ENCODE results near the gene PIP.
"Not testable (repeated sequence)": the region's sequence is repeated elsewhere in the genome, so short reads cannot be mapped to it uniquely, and the experiment has no call there.

PIP gene, protein sequence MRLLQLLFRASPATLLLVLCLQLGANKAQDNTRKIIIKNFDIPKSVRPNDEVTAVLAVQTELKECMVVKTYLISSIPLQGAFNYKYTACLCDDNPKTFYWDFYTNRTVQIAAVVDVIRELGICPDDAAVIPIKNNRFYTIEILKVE

DNA sequence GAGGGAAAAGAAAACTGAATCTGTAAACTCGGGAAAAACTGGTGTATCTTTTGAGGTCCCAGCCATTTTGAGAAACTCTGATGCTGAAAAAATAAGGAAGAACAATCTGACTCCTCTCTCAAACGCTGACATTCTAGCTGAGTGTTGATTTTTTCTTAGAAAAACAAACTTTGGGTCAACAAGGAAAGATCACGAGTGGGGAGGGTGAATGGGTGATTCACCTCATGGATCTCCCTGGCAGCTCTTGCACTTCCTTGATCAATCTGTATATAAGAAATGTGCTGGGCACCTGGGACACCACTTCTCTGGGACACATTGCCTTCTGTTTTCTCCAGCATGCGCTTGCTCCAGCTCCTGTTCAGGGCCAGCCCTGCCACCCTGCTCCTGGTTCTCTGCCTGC is at the start of gene PIP:
Gene PIP, plus strand, starts transcription at position 297 of the 400 bp plus-strand sequence. Its CDS starts 40 bp downstream, at position 337.
- no peak for DNase-seq

DNA sequence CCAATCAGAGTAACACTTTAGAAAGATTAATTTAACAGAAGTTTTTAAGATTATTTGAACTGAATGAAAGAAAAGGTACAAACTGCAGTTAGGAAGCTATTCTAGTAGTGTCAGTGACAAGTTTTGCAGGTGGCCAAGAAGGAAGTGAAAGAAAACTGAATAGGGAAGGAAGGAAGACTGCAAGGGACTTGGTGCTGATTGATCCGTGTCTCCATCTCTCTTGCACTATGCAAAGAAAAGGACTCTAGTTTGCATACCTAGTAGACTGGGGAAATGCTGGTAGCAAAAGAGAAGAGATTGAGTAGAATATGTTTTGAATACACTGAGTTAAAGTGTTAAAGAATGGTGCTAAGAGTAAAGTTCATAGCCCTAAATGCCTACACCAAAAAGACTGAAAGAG is 46.8 kb upstream of the PIP start:
- no peak for DNase-seq

DNA sequence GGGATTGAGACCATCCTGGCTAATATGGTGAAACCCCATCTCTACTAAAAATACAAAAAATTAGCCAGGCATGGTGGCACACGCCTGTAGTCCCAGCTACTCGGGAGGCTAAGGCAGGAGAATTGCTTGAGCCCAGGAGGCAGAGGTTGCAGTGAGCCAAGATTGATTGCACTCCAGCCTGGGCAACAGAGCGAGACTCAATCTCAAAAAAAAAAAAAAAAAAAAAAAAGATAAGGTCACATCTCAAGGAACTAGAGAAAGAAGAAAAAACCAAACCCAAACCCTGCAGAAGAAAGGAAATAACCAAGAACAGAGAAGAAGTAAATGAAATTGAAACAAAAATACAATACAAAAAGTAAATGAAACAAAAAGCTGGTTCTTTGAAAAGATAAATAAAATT is 46.3 kb upstream of the PIP start:
- not testable (repeated sequence) for DNase-seq

DNA sequence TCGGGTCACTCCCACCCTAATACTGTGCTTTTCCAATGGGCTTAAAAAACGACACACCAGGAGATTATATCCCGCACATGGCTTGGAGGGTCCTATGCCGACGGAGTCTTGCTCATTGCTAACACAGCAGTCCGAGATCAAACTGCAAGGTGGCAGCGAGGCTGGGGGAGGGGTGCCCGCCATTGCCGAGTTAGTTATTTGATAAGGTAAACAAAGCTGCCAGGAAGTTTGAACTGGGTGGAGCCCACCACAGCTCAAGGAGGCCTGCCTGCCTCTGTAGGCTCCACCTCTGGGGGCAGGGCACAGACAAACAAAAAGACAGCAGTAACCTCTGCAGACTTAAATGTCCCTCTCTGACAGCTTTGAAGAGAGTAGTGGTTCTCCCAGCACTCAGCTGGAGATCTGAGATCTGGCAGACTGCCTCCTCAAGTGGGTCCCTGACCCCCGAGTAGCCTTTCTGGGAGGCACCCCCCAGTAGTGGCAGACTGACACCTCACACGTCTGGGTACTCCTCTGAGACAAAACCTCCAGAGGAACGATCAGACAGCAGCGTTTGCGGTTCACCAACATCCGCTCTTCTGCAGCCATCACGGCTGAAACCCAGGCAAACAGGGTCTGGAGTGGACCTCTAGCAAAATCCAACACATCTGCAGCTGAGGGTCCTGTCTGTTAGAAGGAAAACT is 43.2 kb upstream of the PIP start:
- DNase-seq: not testable (repeated sequence)

DNA sequence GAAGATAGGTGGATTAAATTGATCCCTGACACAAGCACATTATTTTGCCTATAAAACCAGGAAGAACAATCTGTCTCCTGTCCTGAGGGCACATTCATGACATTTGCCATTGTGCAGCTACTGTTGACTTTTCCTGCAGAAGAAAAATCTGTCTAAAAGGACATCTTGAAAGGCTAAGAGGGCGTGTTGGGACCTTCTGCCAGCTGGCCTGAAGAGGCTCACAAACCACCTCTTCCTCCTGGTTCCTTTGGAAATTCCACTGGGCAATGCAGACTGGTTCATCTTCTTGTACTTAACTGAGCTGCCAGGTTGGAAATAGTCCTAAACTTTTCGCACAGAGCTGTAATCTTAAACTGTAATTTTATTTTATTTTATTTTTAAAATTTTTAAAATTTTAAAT is 35.7 kb upstream of the PIP start:
- DNase-seq: no peak

DNA sequence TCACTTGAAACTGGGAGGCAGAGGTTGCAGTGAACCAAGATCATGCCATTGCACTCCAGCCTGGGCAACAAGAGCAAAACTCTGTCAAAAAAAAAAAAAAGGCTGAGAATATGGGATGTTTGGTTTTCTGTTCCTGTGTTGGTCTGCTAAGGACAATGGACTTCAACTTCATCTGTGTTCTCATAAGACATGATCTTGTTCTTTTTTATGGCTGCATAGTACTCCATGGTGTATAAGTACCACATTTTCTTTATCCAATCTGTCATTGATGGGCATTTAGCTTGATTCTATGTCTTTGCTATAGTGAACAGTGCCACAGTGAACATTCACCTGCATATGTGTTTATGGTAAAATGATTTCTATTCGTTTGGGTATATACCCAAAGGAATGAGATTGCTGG is 32.3 kb upstream of the PIP start:
- not testable (repeated sequence) for DNase-seq

DNA sequence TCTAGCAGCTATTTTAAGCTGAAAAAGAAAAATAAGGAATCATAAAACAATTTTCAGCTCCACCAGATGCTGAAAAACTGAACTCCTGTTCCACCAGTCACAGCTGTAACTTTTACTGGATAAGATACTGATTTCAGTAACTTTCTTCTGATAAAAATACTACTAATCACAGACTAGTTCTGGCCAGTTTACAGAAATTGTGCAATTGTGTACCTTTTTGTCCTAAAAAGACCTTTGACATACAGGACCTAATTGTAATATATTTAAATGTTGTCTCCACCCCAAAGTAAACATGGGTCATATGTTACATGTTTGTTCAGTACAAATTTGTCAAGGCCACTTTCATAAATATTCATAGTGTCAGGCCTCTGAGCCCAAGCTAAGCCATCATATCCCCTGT is 27.1 kb upstream of the PIP start:
- DNase-seq: no peak

DNA sequence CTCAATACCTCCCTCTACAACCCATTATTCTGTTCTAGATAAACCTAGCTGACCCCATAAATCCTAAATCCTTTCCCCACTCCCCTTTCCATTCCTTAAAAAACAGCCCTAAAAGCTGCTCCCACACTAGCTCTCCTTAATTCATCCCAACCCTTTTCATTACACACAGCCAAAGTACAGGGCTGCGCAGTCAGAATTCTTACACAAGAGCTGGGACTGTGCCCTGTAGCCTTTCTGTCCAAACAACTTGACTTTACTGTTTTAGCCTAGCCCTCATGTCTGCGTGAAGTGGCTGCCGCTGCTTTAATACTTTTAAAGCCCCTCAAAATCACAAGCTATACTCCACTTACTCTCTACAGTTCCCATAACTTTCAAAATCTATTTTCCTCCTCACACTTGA is 23.9 kb upstream of the PIP start:
- DNase-seq: not testable (repeated sequence)

DNA sequence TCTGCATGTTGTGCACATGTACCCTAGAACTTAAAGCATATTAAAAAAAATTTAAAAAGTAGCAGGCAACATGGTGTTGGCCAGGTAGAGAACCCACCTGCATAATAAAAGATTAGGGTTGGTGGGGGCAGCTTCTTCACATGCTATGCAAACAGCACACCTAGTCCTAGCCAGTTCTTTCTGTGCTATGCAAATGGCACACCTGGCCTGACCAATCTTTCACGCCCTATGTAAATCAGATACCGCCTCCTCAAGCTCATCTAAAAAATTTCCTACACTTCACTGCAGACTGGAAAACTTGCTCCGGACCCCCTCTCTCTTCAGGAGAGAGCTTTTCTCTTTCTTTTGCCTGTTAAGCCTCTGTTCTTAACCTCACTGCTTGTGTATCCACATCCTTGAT is 14.5 kb upstream of the PIP start:
- no peak for DNase-seq

DNA sequence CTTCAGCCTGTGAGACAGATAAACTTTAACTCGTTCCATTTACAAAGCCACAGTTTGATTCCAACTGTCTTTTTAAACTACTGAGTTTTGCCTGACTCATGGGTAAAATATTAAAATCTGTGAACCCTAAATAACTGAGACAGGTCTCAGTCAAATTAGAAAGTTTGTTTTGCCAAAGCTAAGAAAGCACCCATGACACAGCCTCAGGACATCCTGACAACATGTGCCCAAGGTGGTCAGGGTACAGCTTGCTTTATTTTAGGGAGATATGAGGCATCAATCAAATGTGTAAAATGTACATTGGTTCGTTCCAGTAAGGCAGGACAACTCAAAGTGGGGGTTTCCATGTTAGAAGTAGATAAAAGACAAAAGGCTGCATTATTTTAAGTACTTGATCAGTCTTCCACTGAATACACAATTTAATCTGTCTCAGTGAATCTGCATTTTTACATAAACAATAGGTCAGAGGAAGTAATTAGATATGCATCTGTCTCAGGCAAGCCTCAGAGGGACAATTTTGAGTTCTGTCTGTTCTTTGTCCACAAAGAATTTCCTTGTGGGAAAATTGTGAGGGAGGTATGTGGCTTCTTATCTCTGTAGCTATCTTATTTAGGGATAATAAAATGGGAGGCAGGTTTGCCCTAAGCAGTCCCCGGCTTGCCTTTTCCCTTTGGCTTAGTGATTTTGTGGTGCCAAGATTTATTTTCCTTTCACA is 11.0 kb upstream of the PIP start:
- DNase-seq: no peak

DNA sequence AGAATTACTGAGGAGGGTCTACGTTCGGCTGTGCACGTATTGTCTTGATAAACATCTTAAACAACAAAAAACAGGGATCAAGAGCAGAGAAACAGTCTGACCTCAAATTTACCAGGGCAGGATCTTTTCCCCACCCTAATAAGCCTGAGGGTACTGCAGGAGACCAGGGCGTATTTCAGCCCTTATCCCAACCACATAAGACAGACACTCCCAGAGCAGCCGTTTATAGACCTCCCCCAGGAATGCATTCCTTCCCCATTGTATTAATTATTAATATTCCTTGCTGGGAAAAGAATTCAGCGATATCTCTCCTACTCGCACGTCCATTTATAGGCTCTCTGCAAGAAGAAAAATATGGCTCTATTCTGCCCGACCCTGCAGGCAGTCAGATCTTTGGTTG is 8.6 kb upstream of the PIP start:
- DNase-seq: not testable (repeated sequence)

DNA sequence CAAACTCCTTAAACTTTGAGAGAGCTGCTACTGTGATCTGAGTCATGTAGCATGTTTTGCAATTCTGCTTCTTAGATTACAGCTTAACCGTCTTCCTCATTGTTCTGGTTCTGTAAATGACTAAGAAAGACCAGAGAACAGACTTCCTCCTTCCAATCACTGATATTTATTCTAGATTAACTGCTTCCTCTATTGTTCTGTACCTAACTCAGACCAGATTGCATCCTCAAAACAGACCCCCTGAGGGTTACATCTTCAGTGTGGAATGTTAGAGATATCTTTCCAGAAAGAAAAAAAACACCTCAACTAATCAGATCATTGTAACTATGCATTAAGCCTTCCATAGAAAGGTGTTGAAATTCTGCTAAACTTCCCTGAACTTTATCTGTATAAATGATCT is 5.7 kb upstream of the PIP start:
- DNase-seq: no peak

DNA sequence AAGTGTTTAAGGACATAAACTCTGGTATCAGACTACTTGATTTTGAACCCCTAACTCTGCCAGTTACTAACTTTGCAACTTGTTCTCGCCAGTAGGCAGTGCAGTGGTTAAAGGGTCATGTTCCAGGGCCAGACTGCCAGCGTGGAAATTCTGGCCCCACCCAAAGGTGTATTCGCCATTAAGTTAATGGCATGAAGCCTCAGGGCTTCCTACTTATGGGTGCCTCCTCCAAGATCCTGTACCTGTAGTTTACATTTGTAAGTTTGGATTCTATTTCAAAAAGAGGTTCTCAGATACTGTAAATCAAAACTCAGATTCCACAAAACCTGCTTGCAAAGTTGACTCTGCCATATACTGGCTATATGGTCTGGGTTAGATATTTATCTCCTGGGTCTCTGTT is 2.8 kb upstream of the PIP start:
- DNase-seq: no peak

DNA sequence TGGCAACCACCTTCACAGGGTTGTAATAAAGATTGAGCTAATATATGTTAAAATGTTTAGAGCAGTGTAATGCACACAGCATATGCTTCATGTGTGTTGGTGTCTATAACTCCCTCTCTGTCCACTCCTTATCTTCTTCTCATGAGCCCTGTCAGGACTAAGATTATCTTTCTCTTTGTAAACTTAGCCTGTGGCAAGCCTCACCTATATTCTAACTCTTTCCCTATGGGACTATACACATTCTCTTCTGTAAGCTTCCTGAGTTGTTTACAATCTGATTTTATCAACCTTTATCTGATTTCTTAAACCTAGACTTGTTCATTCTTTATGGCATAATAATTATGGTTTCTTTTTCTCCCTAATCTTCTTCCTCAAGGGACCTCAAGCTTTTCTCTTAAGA is 2.4 kb upstream of the PIP start:
- DNase-seq: no peak

DNA sequence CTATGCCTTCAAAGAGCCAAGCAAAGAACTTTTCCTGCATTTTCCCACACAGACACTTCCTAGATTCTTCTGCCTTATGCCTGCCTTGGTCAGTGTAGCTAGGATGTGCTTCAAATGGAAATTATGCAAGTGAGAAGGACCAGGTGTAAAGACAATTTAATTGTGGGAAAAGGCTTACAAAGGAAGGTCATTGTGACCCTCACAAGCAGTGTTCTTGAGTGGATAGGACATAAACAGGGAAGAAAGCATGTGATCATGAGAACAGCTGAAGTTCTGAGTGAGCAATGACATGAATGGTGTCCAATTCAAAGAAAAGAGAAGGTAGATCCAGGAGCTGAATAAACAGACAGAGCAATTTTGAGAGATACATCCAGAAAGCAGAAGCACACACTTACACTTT is 1.3 kb upstream of the PIP start:
- DNase-seq: no peak

DNA sequence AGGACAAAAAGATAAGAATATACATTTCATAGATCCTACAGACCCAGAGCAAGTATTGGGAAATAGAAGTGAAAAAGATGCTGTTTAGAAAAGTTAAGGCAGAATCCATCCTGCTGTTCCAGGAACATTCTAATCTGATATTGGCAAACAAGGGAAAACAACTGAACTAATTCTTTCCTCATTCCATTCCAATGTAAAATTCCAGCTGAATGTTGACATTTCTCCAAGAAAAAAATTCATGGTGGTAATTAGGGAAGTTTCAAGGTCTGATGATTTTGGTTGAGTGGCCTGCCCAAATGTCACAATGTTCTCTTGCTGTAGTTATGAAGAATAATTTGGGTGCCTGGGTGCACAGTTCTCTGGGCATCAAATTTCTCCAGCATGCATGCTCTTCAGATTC is 15.2 kb downstream of the PIP start:
- DNase-seq: no peak

DNA sequence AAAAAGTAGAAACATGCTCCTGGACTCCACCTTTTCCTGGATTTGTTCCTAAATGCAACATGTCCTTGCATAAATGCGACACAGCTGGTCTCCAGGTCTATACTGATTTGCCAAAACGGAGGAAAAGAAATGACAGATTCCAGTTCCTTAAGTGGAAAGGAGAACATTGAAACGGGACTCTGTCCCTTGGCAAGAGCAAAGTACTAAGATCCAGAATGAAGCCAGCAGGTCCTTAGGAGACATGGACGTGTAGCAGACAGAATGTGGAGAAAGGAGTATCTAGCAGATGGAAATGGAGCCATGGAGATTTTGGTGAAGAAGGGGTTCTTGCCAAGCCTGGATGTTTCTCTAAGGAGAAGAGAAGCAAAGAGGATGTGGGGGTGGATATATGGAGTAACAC is 16.2 kb downstream of the PIP start:
- no peak for DNase-seq

DNA sequence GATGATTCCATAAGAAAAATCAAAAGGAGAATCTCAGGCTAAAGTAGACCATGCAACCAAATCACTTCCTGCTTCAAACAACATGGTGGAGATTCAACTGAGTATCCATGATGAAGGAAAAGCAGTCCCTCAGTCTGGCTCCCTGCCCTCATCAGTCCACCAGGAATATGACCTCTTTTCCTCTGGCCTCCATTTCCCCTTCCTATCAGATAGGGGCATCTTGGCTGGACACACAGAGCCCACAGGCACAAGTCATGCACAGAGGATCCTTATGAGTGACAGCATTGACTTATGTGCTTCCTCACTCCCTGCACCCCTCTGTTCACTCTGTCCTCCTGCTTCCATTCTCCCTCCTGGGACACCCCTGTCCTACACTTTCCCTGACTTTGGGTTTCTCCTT is 16.8 kb downstream of the PIP start:
- no peak for DNase-seq

DNA sequence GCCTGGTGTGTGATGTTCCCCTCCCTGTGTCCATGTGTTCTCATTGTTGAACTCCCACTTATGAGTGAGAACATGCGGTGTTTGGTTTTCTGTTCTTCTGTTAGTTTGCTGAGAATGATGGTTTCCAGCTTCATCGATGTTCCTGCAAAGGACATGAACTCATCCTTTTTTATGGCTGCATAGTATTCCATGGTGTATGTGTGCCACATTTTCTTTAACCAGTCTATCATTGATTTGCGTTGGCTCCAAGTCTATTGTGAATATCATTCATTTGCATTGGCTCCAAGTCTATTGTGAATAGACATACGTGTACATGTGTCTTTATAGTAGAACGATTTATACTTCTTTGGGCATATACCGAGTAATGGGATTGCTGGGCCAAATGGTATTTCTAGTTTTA is 18.8 kb downstream of the PIP start:
- DNase-seq: not testable (repeated sequence)

DNA sequence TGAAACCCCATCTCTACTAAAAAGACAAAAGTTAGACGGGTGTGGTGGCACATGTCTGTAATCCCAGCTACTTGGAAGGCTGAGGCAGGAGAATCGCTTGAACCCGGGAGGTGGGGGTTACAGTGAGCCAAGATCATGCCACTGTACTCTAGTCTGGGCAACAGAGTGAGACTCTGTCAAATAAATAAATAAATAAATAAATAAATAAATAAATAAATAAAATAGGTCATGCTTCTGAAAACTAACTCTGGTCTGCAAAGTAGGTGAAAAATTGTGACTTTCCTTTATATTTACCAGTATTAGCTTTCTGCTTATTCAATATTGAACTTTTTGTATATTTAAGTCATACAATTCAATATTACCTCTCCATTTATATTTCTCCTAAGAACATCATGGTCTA is 26.7 kb downstream of the PIP start:
- DNase-seq: not testable (repeated sequence)

DNA sequence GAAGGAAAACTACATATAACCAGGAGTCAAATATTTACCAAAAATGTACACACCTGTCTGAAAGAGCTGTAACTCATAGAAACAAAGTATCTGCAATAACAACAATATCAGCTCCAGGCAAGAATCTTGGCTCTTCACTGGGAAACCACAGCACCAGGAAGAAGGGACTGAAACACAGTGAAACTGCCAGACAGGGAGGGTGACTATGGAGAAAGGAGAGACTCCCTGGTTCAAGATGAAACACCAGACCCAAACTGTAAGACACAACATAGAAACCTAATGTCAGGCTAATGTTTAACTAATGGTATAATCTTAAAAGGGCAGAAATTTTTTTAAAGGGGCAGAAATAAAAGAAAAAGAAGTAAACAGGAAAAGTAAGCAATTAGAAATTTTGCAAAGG is 39.8 kb downstream of the PIP start:
- DNase-seq: no peak

DNA sequence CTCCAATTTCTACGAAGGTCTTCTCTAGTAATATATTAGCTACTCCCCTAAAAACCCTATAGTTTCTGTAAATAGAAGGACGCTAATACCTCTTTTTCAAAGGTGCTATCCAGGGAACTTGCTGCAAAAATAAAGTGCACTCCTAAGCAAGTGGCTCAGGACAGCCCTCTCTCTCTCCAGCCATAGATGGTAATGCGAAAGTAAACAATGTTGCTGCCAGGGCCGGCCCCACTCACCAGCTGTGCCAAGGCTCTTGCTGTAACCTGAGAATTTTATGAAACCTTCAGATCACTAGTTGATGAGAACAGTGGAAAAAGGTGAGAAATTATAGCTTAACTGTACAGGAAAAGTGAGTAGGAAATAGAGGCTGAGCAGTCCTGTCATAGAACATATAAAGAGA is 40.5 kb downstream of the PIP start:
- peak in 1 of 2 experiments; percentile 15 for DNase-seq

DNA sequence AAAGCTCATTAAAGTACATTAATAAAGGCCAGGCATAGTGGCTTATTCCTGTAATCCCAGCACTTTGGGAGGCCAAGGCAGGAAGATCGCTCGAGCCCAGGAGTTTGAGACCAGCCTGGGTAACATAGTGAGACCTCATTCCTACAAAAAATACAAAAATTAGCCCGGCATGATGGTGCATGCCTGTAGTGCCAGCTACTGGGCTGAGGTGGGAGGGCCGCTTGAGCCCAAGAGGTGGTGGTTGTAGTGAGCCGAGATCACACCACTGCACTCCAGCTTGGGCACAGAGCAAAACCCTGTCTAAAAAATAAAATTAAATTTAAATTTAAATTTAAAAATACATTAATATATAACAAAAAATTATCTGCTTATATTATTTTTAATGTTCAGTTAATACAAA is 44.3 kb downstream of the PIP start:
- no peak for DNase-seq

DNA sequence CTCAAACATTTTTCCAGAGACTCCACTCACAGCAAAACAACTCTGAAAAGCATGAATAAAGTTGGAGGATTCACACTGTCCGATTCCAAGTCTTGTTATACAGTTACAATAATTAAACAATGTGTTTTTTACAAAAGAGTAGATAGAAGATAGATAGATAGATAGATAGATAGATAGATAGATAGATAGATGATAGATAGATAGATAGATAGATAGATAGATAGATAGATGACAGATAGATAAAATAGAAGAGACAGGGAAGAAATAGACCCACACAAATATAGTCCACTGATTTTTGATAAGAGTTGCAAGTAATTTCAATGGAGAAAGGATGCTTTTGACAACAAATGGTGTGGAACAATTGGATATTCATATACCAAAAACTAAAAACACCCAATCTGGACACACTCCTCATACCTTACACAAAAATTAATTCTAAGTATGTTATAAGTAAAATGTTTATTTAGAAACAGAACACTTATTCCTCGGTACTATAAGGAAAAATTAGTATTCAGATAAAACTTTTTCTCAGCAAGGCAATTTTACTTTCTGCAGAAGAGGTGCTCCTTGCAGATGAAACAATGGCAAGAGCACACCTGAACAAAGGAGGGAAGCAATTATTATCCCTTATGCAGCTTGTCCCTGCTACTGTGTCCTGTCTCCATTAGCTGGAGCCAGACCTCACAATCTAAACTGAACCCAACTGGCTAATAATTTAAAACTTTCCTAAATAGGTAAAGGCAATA is 45.7 kb downstream of the PIP start:
- no peak for DNase-seq

All from NCI-H187 (cell line).